Measurements from ENCODE around the gene C2CD4D. TPM values are rescaled to one million over a fixed set of nuclear protein-coding genes. Genes with fewer than 3 reads are reported as not detected.

The C2CD4D gene
- total and polyA plus RNA-seq, 12 donors = 0.06 to 0.55 (median 0.22) TPM; not detected in 6

DNA sequence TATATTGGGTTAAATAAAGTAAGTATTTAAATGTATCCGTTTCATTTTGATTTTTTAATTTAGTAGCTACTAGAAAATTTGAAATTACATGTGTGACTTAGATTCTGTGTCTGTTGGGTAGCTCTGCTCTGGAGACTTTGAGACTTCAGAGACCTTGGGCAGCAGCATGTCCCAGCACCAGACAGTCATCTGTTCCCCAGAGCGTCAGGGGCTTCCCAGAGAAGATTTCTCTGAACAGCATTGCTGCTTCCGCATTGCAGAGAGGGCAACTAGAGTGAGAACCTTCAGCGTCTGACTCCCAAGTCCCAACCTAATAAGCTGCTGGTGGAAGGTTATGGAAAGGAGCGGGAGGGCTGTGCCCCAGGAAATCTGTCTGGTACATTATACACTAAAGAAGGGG, 41.0 kb downstream of the C2CD4D start:
- no peak overlapping the region for H3K4me3 ChIP-seq
- intact Hi-C loops (cut with DNase I) = no loop called here
- no peaks in the 10 kb centered on the region for H3K27me3 ChIP-seq
- no peak overlapping the region for H3K27ac ChIP-seq
- no peaks in the 10 kb centered on the region for H3K9me3 ChIP-seq (replicated peaks in 1 of 3)
- 79 to 89% (median 86%) methylated on average over 5 of the region's 5 CpGs for WGBS, 4 donors
- no peak for DNase-seq
- H3K4me1 ChIP-seq (replicated peaks in 1 of 2) = no peaks in the 10 kb centered on the region
- H3K36me3 ChIP-seq (replicated peaks in 1 of 2) = no peaks in the 10 kb centered on the region
- TF ChIP-seq, protein P1, sequence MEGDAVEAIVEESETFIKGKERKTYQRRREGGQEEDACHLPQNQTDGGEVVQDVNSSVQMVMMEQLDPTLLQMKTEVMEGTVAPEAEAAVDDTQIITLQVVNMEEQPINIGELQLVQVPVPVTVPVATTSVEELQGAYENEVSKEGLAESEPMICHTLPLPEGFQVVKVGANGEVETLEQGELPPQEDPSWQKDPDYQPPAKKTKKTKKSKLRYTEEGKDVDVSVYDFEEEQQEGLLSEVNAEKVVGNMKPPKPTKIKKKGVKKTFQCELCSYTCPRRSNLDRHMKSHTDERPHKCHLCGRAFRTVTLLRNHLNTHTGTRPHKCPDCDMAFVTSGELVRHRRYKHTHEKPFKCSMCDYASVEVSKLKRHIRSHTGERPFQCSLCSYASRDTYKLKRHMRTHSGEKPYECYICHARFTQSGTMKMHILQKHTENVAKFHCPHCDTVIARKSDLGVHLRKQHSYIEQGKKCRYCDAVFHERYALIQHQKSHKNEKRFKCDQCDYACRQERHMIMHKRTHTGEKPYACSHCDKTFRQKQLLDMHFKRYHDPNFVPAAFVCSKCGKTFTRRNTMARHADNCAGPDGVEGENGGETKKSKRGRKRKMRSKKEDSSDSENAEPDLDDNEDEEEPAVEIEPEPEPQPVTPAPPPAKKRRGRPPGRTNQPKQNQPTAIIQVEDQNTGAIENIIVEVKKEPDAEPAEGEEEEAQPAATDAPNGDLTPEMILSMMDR (IDR thresholded peaks at IDR 0.05) = no peak

- TF ChIP-seq, protein P1 (IDR thresholded peaks at IDR 0.05) = no peak
- TF ChIP-seq POLR2A (IDR thresholded peaks at IDR 0.05) = no peak
- Histone ChIP-seq H3K27me3 (no peaks in the 10 kb centered on the region), H3K36me3 (replicated peaks in 1 of 2) (no peaks in the 10 kb centered on the region), H3K4me1 (replicated peaks in 1 of 2) (no peaks in the 10 kb centered on the region), H3K9me3 (replicated peaks in 1 of 3) (no peaks in the 10 kb centered on the region), H3K27ac (peak overlapping the region in 3 of 5 donors; percentile 39 to 50 (median 46)), H3K4me3 (peak overlapping the region in 3 of 4 donors; percentile 45 to 64 (median 59))
- 0 to 3% (median 1%) methylated on average over 28 to 52 of the region's 52 CpGs for WGBS, 4 donors
- intact Hi-C loops (cut with DNase I) = no loop called here
- peak in 3 of 7 donors; percentile 31 to 34 (median 34) for DNase-seq
These were observed 48.5 kb downstream of the C2CD4D start for GRCh38 chr1:151790940-151791651.

DNA sequence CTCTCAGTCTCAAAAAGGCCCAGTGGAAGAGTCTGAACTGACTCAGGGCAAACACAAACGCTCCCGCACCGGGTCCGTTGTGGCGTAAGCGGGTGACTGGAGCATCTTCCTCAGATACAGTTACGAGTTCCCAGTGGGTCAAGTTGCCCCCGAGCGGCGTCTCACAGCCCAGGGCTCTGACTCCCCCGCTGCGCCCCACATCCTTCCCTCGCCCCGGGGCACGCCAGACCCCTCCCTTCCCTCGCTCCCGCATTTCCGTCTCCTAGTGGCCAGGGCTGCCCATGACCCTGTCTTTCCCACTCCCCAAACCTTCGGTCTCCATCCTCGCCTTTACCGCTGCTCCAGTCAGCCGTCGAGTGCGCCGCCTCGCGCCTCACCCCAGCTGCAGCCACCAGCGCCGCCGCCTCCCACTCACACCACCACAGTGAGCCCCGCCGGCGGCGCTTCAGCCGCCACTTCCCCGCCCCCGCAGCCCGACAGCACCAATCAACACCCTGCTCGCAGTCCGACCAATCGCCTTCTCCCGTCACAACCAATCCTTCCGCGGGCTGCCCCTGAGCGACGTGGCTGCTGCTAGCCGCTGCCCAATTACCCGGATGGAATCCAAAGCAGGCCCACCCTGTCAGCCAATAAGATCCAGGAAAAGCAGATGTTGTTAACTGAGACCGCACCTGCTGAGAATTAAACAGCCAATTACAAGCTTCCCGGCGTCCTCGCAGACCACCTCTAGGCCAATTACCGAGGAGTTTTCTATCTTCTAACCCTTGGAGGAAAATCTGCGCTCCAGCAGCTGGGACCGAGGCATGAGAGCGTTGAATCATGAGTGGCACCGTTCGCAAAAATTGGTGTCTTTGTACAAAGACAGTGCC, 49.3 kb downstream of the C2CD4D start, which contains the start of gene TDRKH:
TDRKH (minus strand) TSS at position 430 of the 869 bp plus-strand sequence. CDS start 7,478 bp downstream, outside the sequence.
- Histone ChIP-seq H3K36me3 (replicated peaks in 1 of 2) (no peaks in the 10 kb centered on the region), H3K9me3 (replicated peaks in 1 of 3) (no peaks in the 10 kb centered on the region), H3K4me3 (peak within 1 kb of the TSS in 3 of 4 donors; percentile 45 to 64 (median 60)), H3K4me1 (replicated peaks in 1 of 2) (no peaks in the 10 kb centered on the region), H3K27ac (peak within 1 kb of the TSS in 3 of 5 donors; percentile 39 to 50 (median 46)), H3K27me3 (no peaks in the 10 kb centered on the region)
- TF ChIP-seq, protein P1 (IDR thresholded peaks at IDR 0.05) = peak in 4 of 6 experiments; percentile 11 to 44 (median 36)
- TF ChIP-seq POLR2A (IDR thresholded peaks at IDR 0.05) = peak; percentile 12 to 77
- WGBS, 4 donors = 0 to 1% (median 1%) methylated on average over 35 to 58 of the region's 58 CpGs
- intact Hi-C loops (cut with DNase I) = no loop called here
- DNase-seq = peak; percentile 98 to 100 (median 99)

Small RNA genes lying within 50 kb of the gene (small RNA-seq; reads per million reads assigned to genes)
- gene RF00019 = 0 reads per million in 2 donors

Other genes with a start within 250 kb of the C2CD4D start
- 10 to 100 TPM; 20.0 to 46.7 (median 32.5) TPM for gene SNX27, start 227.8 kb downstream of the C2CD4D start, total RNA-seq
- gene SNX27, start 227.8 kb downstream of the C2CD4D start, polyA plus RNA-seq = 10 to 100 TPM in 2 of 3 donors, 1 to 10 TPM in 1; 6.0 to 21.8 (median 10.9) TPM
- gene CELF3, start 123.0 kb downstream of the C2CD4D start, total RNA-seq = 1 to 10 TPM in 4 of 9 donors, under 1 TPM in 2, not detected in 3; 0.10 to 9.2 (median 4.5) TPM
- gene CELF3, start 123.0 kb downstream of the C2CD4D start, polyA plus RNA-seq = 100 to 1,000 TPM in 1 of 3 donors, 10 to 100 TPM in 1, 1 to 10 TPM in 1; 6.8 to 128 (median 16.1) TPM
- gene RIIAD1, start 118.3 kb downstream of the C2CD4D start, total RNA-seq = 10 to 100 TPM in 1 of 9 donors, 1 to 10 TPM in 3, under 1 TPM in 1, not detected in 4; 0.44 to 31.3 (median 5.0) TPM
- 1 to 10 TPM; 2.1 to 7.0 (median 6.1) TPM for gene RIIAD1, start 118.3 kb downstream of the C2CD4D start, polyA plus RNA-seq
- gene MRPL9, start 76.3 kb downstream of the C2CD4D start, total RNA-seq = 100 to 1,000 TPM in 1 of 9 donors, 10 to 100 TPM in 8; 42.0 to 127 (median 60.3) TPM
- gene MRPL9, start 76.3 kb downstream of the C2CD4D start, polyA plus RNA-seq = 100 to 1,000 TPM in 1 of 3 donors, 10 to 100 TPM in 2; 66.4 to 113 (median 91.4) TPM
- 1 to 10 TPM; 4.7 to 8.9 (median 6.1) TPM for gene TDRKH, start 49.3 kb downstream of the C2CD4D start, total RNA-seq
- gene TDRKH, start 49.3 kb downstream of the C2CD4D start, polyA plus RNA-seq = 1 to 10 TPM; 2.1 to 9.1 (median 2.9) TPM
- under 1 TPM in 3 of 9 donors, not detected in 6; 0.11 to 0.55 (median 0.30) TPM for gene LINGO4, start 34.4 kb downstream of the C2CD4D start, total RNA-seq
- under 1 TPM; 0.20 to 0.56 (median 0.33) TPM for gene LINGO4, start 34.4 kb downstream of the C2CD4D start, polyA plus RNA-seq
- gene RORC, start 8.0 kb downstream of the C2CD4D start, total RNA-seq = 10 to 100 TPM in 1 of 9 donors, 1 to 10 TPM in 6, under 1 TPM in 2; 0.06 to 15.1 (median 3.2) TPM
- 1 to 10 TPM; 1.7 to 6.4 (median 2.2) TPM for gene RORC, start 8.0 kb downstream of the C2CD4D start, polyA plus RNA-seq
- gene THEM5, start 13.9 kb upstream of the C2CD4D start, total RNA-seq = not detected
- gene THEM5, start 13.9 kb upstream of the C2CD4D start, polyA plus RNA-seq = not detected
- gene THEM4, start 69.7 kb upstream of the C2CD4D start, total RNA-seq = 10 to 100 TPM; 20.2 to 36.4 (median 24.6) TPM
- 10 to 100 TPM; 32.3 to 36.3 (median 34.9) TPM for gene THEM4, start 69.7 kb upstream of the C2CD4D start, polyA plus RNA-seq
- 100 to 1,000 TPM in 5 of 9 donors, 10 to 100 TPM in 4; 24.9 to 463 (median 190) TPM for gene S100A10, start 154.0 kb upstream of the C2CD4D start, total RNA-seq
- gene S100A10, start 154.0 kb upstream of the C2CD4D start, polyA plus RNA-seq = 100 to 1,000 TPM; 439 to 860 (median 798) TPM
- gene S100A11, start 197.2 kb upstream of the C2CD4D start, total RNA-seq = 100 to 1,000 TPM in 7 of 9 donors, 10 to 100 TPM in 2; 66.8 to 251 (median 148) TPM
- 1,000 to 10,000 TPM in 1 of 3 donors, 100 to 1,000 TPM in 2; 308 to 1,160 (median 987) TPM for gene S100A11, start 197.2 kb upstream of the C2CD4D start, polyA plus RNA-seq
- gene TCHHL1, start 249.2 kb upstream of the C2CD4D start, total RNA-seq = not detected
- gene TCHHL1, start 249.2 kb upstream of the C2CD4D start, polyA plus RNA-seq = not detected